Measurements from ENCODE around the gene PLCH1.

PLCH1 gene

DNA sequence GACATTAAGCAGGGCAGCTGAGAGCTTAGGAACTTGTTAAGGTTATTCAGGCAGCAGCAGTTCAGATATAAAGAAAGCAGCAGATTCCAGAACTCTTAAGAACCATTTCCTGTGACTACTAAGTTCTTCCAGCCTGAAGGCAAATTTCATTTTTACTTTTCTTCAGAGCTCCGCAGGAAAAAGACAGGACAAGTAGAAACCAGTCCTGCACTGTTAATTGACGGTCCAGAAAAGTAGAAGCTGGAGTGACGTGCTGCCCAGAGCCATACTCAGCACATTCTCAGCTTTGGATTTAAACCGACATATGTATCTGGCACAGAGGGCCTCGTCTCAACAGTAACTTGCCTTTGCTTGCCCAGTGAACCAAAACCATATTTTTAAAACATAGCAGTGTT is 232.0 kb downstream of the PLCH1 start:
- no peaks in the 10 kb centered on the region for H3K36me3 ChIP-seq (ENCODE audit: control insufficient read depth, insufficient read depth, low read length)

DNA sequence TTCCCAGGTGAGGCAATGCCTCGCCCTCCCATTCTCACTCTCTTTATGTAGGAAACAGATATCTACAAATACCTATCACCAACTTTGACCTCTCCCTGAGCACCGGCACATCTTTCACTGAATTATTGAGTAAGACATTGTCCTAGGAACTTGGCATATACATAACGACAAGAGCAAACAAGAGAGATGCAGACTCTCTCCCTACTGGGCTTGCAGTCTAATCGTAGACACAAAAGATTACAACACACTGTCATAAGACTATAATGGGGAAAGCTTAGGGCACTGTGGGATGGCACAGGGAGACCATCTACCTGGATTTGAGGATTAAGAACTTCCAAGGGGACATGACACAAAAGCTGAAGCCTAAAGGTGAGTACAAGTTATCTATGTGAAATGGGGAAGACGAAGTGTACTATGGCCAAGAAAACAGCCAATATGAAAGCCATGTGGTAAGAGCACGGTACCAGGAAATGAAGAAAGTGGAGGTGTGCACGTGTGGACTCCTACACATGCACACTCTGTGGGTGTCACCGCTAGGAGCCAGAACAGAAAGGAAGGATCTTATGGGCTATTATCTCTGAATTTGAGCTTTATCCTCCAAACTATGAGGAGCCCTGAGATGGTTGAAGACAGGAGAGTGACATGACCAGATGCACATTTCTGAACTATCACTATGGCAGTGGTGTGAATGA is 232.6 kb downstream of the PLCH1 start:
- H3K27me3 ChIP-seq (replicated peaks; ENCODE audit: control insufficient read depth, insufficient read depth, low read length): no peaks in the 10 kb centered on the region
- no peak for DNase-seq (ENCODE audit: extremely low read depth, insufficient read length)
- no peaks in the 10 kb centered on the region for H3K36me3 ChIP-seq (ENCODE audit: control insufficient read depth, insufficient read depth, low read length)
- TF ChIP-seq, protein P1, sequence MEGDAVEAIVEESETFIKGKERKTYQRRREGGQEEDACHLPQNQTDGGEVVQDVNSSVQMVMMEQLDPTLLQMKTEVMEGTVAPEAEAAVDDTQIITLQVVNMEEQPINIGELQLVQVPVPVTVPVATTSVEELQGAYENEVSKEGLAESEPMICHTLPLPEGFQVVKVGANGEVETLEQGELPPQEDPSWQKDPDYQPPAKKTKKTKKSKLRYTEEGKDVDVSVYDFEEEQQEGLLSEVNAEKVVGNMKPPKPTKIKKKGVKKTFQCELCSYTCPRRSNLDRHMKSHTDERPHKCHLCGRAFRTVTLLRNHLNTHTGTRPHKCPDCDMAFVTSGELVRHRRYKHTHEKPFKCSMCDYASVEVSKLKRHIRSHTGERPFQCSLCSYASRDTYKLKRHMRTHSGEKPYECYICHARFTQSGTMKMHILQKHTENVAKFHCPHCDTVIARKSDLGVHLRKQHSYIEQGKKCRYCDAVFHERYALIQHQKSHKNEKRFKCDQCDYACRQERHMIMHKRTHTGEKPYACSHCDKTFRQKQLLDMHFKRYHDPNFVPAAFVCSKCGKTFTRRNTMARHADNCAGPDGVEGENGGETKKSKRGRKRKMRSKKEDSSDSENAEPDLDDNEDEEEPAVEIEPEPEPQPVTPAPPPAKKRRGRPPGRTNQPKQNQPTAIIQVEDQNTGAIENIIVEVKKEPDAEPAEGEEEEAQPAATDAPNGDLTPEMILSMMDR (IDR thresholded peaks at IDR 0.05; ENCODE audit: insufficient read depth, low read length, poor library complexity, severe bottlenecking): no peak
- H3K4me3 ChIP-seq (replicated peaks; ENCODE audit: low read depth, low read length): no peak overlapping the region

More for the DNA sequence above, 232.0 kb downstream of the PLCH1 start:
- no peak for DNase-seq (ENCODE audit: extremely low read depth, insufficient read length)
- H3K27me3 ChIP-seq (replicated peaks; ENCODE audit: control insufficient read depth, insufficient read depth, low read length): no peaks in the 10 kb centered on the region
- TF ChIP-seq, protein P1 (IDR thresholded peaks at IDR 0.05; ENCODE audit: insufficient read depth, low read length, poor library complexity, severe bottlenecking): no peak
- no peak overlapping the region for H3K4me3 ChIP-seq (replicated peaks; ENCODE audit: low read depth, low read length)

DNA sequence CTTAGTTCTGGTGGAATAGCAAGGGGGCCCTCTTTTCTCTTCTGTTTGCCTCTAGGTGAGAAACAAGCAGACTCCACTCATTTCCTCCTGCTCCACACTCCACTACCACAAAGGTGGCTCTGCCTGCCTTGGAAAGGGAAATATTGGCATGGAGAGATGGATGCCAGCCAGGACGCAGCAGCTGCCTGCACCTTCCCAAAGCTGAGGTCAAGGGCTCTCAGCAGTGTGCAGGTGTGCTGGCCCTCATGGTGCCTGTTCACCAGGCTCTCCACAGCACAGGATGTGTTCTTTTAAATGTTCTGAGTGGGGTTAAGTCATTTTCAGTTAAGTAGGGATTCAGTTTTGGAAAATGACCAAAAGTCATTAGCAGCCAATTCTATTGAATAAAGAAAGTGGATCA is 240.2 kb downstream of the PLCH1 start:
- Histone ChIP-seq H3K36me3 (ENCODE audit: control insufficient read depth, insufficient read depth, low read length) (no peaks in the 10 kb centered on the region), H3K4me3 (replicated peaks; ENCODE audit: low read depth, low read length) (no peak overlapping the region), H3K27me3 (replicated peaks; ENCODE audit: control insufficient read depth, insufficient read depth, low read length) (no peaks in the 10 kb centered on the region)
- TF ChIP-seq, protein P1 (IDR thresholded peaks at IDR 0.05; ENCODE audit: insufficient read depth, low read length, poor library complexity, severe bottlenecking): no peak
- DNase-seq (ENCODE audit: extremely low read depth, insufficient read length): no peak

DNA sequence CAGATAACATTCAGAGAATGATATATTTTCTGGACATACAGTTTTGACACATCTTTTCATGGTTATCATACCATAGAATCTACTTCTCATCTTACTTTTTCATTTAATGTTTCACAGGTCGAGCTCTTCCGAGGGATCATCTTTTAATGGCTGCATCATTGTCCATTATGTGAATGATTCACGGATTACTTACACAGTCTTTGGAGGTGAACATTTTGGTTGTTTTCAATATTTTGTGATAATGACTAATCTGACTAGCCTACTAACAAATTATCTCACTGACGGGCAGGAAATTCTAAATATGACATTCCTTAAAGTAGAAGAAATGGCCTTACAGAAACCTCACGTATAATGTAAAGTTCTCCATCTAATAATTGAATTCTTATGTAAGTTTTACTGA is 242.2 kb downstream of the PLCH1 start:
- TF ChIP-seq, protein P1 (IDR thresholded peaks at IDR 0.05; ENCODE audit: insufficient read depth, low read length, poor library complexity, severe bottlenecking): no peak
- no peak for DNase-seq (ENCODE audit: extremely low read depth, insufficient read length)

DNA sequence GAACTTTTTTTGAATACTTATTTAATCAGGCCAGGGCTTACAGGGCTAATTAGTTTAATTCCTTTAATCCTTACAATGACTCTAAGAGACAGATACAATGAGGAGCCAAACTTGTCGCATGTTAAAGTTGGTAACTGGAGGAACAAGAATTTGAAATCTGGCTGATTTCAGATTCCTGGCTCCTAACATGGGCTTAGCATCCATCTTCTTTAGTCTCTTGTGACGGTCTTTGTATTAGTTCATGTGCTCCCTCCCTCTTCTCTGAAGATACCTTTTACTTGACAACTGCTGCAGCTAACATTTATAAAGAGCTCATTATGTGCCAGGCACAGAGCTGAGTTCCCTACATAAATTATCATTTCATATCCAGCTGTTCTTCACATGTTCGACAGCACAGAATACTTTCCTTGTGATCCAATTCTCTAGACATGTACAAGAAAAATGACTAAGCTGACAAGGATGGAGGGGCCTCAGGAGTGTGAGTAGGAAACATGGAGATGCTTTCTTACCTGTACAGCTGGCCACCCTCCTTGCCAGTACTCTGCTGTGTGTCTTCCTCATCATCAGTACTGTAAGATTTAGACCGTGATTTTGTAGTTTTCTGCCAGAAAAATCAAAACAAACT is 244.6 kb downstream of the PLCH1 start:
- H3K4me3 ChIP-seq (replicated peaks; ENCODE audit: low read depth, low read length): no peak overlapping the region
- H3K36me3 ChIP-seq (ENCODE audit: control insufficient read depth, insufficient read depth, low read length): no peaks in the 10 kb centered on the region
- no peak for DNase-seq (ENCODE audit: extremely low read depth, insufficient read length)
- TF ChIP-seq, protein P1 (IDR thresholded peaks at IDR 0.05; ENCODE audit: insufficient read depth, low read length, poor library complexity, severe bottlenecking): no peak
- no peaks in the 10 kb centered on the region for H3K27me3 ChIP-seq (replicated peaks; ENCODE audit: control insufficient read depth, insufficient read depth, low read length)

More for the DNA sequence above, 242.2 kb downstream of the PLCH1 start:
- no peaks in the 10 kb centered on the region for H3K36me3 ChIP-seq (ENCODE audit: control insufficient read depth, insufficient read depth, low read length)
- no peak overlapping the region for H3K4me3 ChIP-seq (replicated peaks; ENCODE audit: low read depth, low read length)
- no peaks in the 10 kb centered on the region for H3K27me3 ChIP-seq (replicated peaks; ENCODE audit: control insufficient read depth, insufficient read depth, low read length)
